HUES6 (cell line): Measurements from ENCODE around the gene CLSTN2.

Source experiments
- H3K27ac ChIP-seq: 2 replicates; pipeline ENCODE4 v1.7.0; 2013; ENCODE audit warnings: low read depth, mild to moderate bottlenecking, low read length, inconsistent platforms
- H3K27me3 ChIP-seq: 2 replicates; pipeline ENCODE4 v1.6.1; 2013; ENCODE audit warnings: low read length; ENCODE audit not compliant: control insufficient read depth, insufficient read depth
- H3K36me3 ChIP-seq: 2 replicates; pipeline ENCODE4 v1.6.1; 2013; ENCODE audit warnings: low read length; ENCODE audit not compliant: control insufficient read depth, insufficient read depth
- H3K4me1 ChIP-seq: 2 replicates; pipeline ENCODE4 v1.6.1; 2013; ENCODE audit warnings: low read length; ENCODE audit not compliant: control insufficient read depth, insufficient read depth
- H3K4me3 ChIP-seq: 2 replicates; pipeline ENCODE4 v1.5.1; 2013; ENCODE audit warnings: low read depth, low read length
- H3K9ac ChIP-seq: one replicate; pipeline ENCODE4 v1.6.1; 2013; ENCODE audit warnings: mild to moderate bottlenecking, low read length
- H3K9me3 ChIP-seq: 2 replicates; pipeline ENCODE4 v1.6.1; 2013; ENCODE audit warnings: low read depth, low read length; ENCODE audit not compliant: control insufficient read depth, insufficient read depth

CLSTN2 gene

DNA sequence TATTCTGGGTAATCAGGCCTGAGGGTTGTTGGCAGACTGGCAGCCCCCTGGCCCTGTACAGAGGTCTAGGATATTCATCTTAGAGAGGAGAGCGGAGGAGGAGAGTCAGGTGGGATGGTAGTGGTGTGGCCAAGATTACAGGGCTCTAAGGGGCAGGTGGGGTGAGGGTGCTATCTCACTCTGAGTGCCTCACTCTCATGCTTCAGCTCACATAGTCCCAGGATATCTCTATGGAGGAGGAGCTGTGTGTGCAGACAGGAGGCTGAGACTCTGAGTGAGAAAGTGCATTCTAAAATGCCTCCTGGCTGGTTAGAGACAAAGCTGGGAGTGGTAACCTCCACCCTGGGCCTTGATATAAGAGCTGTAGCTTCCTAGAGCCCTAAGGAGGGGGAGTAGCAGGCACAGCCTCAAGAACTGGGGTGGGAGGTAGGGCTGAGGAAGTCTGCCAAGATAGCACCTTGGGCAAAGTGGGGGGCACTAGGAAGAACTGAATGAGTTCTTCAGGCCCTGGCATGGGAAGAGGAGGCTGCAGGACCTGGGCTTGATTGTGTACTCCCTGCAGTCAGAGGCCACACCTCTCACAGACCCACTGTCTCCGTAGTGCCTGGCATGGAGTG, 39.9 kb downstream of the CLSTN2 start:
- Histone ChIP-seq H3K4me1 (no peaks in the 10 kb centered on the region), H3K9me3 (no peaks in the 10 kb centered on the region), H3K9ac (no peak overlapping the region), H3K27me3 (peaks cover 3% of the 10 kb centered on the region; the same call in 1 of the 2 replicates), H3K36me3 (no peaks in the 10 kb centered on the region), H3K27ac (no peak overlapping the region), H3K4me3 (no peak overlapping the region)

DNA sequence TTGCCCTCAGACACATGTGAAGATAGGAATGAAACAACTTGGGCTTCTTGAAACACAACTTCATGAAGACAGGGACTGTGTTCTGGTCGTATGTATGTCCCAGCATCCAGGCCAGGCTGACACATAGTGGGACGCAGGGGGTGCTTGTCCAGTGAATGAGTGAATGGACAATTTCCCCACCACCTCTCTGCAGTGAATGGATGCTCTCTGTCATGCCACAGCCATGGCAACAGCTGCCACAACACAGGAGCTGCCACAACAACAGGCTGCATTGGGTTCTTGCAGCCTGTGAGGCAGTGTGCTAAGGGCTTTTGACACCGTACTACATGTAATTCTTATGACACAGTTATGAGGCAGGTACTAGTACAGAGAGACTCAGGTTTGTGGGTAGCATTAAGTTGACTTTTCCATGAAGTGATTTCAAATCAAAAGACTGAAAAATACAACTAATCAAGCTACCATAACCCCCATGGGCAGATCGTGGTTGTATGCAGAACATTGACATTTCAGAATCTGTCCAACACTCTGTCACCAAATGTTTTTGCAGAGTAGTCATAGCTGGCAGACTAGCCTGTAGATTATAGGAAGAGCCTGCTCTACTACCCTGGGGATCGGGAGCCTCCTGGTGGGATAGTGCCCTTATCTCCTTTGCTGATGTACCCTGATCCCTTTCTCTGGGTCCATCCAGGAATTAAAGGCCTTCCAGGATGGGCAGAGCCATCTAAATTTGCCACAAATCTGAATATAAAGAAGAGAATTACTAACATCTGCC, 40.8 kb downstream of the CLSTN2 start:
- Histone ChIP-seq H3K36me3 (no peaks in the 10 kb centered on the region), H3K9ac (no peak overlapping the region), H3K4me3 (no peak overlapping the region), H3K27ac (no peak overlapping the region), H3K27me3 (peaks cover 3% of the 10 kb centered on the region; the same call in 1 of the 2 replicates), H3K4me1 (no peaks in the 10 kb centered on the region), H3K9me3 (no peaks in the 10 kb centered on the region)

DNA sequence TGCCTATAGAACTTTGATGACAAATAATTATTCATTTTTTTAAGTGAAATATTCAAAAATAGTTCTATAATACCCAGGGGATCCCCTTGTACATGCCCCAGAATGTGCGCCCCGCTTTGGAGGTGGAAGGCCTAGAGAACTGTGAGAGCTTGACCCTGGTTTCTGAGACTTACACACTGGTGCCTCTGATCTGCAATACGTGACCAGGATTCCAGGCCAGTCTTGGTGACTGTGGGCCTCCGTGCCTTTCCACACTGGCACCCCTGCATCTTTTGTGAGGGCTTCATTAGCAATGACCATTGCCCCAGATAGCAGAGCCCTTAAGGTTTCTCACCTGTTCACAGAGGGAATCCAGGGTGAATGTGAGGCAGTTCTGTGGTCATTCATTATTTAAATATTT, 44.0 kb downstream of the CLSTN2 start:
- no peaks in the 10 kb centered on the region for H3K9me3 ChIP-seq
- no peak overlapping the region for H3K4me3 ChIP-seq
- H3K27me3 ChIP-seq = peaks cover 5% of the 10 kb centered on the region; the same call in 1 of the 2 replicates
- no peak overlapping the region for H3K9ac ChIP-seq
- H3K36me3 ChIP-seq = no peaks in the 10 kb centered on the region
- H3K4me1 ChIP-seq = no peaks in the 10 kb centered on the region
- no peak overlapping the region for H3K27ac ChIP-seq

DNA sequence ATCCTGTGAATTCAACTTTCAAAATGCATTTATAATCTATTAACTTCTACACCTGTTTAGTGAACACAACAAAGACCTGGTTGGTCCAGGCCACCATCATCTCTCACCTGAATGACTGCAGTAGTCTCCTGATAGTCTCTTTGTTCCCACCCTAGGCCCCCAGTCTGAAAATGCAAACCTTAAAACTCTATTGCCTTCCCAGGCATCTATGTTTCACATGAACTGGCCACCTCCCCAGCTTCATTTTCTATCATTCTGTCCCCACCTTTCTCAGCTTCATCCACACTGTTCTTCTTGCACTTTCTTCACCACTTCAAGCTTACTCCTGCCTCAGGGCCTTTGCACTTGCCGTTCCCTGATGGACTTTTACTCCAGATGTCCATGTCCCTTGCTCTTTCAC, 45.0 kb downstream of the CLSTN2 start:
- Histone ChIP-seq H3K9me3 (no peaks in the 10 kb centered on the region), H3K4me1 (no peaks in the 10 kb centered on the region), H3K27me3 (peaks cover 14% of the 10 kb centered on the region; the same call in 1 of the 2 replicates), H3K4me3 (no peak overlapping the region), H3K27ac (no peak overlapping the region), H3K9ac (no peak overlapping the region), H3K36me3 (no peaks in the 10 kb centered on the region)

DNA sequence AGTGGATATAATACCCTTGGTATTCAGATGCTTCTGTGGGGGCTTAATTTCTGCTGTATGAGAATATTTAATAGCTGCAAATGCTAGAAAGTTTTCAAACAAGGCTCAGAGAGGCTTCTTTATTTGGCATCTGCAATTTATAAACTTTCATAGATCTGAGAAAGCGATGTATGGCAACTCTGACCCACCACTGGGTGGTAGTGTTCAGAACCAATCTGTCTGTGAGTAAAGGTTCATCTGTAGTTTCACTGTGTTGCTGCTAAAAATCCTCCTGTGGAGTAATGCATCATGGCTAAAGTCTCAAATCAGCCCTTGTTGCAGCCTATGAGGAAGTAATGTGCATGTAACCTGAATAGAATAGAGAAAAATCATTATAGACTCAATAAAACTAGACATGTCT, 47.4 kb downstream of the CLSTN2 start:
- Histone ChIP-seq H3K9me3 (no peaks in the 10 kb centered on the region), H3K27ac (no peak overlapping the region), H3K4me1 (no peaks in the 10 kb centered on the region), H3K27me3 (peaks cover 11% of the 10 kb centered on the region; the same call in 1 of the 2 replicates), H3K36me3 (no peaks in the 10 kb centered on the region), H3K9ac (no peak overlapping the region), H3K4me3 (no peak overlapping the region)

DNA sequence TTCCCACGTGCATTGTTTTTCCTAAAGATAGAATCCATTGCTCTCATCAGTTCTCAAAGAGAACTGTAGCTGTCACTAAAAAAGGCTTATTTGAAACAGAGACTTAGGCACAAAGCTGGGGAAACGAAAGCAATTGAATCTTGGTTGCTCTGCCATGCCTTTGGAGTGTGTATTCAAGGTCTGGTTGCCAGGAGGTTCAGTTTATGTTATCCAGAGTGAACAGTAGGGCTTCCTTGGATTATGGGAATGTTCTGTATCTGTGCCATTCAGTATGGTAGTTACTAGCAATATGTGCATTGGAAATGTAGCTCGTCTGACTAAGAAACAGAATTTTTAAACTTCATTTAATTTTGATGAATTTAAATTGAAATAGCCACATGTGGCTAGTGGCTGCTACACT, 50.6 kb downstream of the CLSTN2 start:
- Histone ChIP-seq H3K4me1 (no peaks in the 10 kb centered on the region), H3K36me3 (no peaks in the 10 kb centered on the region), H3K9me3 (no peaks in the 10 kb centered on the region), H3K27ac (no peak overlapping the region), H3K27me3 (peaks cover 11% of the 10 kb centered on the region; the same call in 1 of the 2 replicates), H3K9ac (no peak overlapping the region), H3K4me3 (no peak overlapping the region)

DNA sequence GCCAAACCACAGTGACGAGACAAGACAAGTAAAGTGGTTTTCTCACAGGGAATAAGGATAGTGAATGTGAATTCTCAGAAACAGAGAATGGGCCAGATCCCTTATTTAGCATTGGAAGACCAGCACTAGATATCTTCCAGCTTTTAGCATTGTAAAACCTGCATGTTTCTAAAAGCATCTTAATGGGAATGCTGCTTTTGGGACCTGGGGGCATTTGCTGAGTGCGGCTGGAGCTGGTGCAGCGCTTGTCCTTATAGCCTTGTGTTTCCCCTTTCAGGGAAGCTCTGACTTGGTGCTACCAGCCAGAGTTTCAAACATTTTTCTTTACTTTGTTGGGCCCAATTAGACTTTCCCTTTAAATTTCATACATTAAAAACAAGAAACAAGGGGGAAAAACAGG, 52.9 kb downstream of the CLSTN2 start:
- Histone ChIP-seq H3K9me3 (no peaks in the 10 kb centered on the region), H3K27me3 (peaks cover 11% of the 10 kb centered on the region; the same call in 1 of the 2 replicates), H3K27ac (no peak overlapping the region)

DNA sequence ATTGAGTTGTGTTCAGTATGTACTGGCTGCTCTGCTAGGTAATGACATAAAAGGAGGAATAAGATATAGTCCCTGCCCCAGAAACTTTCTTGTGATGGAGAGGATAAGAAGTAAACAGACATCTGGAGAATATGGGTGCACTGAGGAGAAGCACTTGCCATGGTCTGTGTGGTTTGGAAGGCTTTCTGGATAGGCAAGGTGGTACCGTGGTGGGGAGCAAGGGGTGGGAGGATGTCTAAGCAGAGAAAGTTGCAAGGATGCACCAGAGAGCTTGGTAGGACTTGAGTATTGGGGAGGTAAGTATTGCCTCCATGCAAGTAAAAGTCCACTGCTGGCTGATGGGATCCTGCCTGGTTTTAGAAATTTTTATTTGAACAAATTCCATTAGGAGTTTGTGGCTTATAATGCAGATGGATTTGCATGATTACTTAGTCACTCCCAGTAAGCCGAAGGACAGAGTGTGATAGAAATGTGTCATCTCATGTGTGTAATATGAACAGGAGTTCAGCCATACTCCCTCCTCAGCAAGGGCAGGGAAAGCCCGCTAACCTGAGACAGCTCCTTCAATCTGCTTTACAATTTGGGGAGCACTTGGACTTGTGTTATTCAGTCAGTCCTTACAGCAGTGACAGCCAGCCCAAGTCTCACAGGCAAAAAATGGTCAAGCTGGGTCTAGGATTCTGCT, 53.6 kb downstream of the CLSTN2 start:
- Histone ChIP-seq H3K9me3 (no peaks in the 10 kb centered on the region), H3K27ac (no peak overlapping the region), H3K27me3 (peaks cover 11% of the 10 kb centered on the region; the same call in 1 of the 2 replicates)

More for the DNA sequence above, 52.9 kb downstream of the CLSTN2 start:
- Histone ChIP-seq H3K4me1 (no peaks in the 10 kb centered on the region), H3K9ac (no peak overlapping the region), H3K36me3 (no peaks in the 10 kb centered on the region), H3K4me3 (no peak overlapping the region)

DNA sequence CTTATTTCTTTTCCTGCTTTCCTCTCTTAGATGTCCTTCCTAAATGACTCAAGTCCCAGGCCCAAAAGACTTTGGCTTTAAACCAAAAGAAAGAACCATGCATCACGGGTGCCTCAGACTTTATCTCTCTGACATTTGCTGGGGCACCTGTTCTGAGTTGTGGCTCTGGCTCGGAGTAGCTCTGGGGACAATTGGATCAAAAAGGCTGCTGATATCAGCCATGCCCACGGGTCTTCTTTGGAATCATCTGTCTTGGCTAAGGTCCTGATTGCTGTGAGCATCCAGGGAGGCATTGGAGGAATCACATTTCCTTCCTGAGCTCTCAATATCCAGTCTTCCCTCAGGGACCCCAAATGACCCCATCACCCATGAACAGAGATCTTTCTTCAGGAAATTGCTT, 59.9 kb downstream of the CLSTN2 start:
- Histone ChIP-seq H3K27ac (no peak overlapping the region), H3K27me3 (no peaks in the 10 kb centered on the region), H3K9me3 (no peaks in the 10 kb centered on the region), H3K9ac (no peak overlapping the region), H3K4me1 (no peaks in the 10 kb centered on the region), H3K36me3 (no peaks in the 10 kb centered on the region), H3K4me3 (no peak overlapping the region)

More for the DNA sequence above, 53.6 kb downstream of the CLSTN2 start:
- no peaks in the 10 kb centered on the region for H3K4me1 ChIP-seq
- no peak overlapping the region for H3K9ac ChIP-seq
- no peak overlapping the region for H3K4me3 ChIP-seq
- no peaks in the 10 kb centered on the region for H3K36me3 ChIP-seq

DNA sequence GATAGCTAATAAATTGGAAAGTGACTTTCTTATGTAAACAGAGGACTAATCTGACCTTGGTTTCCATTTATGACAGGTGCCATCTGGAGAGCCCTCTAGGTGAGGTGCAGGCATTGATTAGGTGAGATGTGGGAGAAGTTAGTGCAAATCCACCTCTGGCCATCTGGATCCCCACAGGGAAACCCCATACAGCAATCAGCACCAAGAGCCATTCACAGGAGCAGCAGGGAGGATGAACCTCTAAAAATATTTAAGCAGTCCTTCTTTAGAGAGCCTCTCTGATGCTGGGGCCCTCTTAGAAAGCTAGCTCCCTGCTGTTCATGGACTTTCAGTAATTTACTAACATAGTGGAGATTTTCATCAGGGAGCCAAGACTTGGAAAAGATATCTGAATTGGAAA, 69.3 kb downstream of the CLSTN2 start:
- H3K27ac ChIP-seq = no peak overlapping the region
- no peaks in the 10 kb centered on the region for H3K27me3 ChIP-seq
- no peaks in the 10 kb centered on the region for H3K36me3 ChIP-seq
- no peaks in the 10 kb centered on the region for H3K4me1 ChIP-seq
- no peak overlapping the region for H3K4me3 ChIP-seq
- no peak overlapping the region for H3K9ac ChIP-seq
- no peaks in the 10 kb centered on the region for H3K9me3 ChIP-seq

DNA sequence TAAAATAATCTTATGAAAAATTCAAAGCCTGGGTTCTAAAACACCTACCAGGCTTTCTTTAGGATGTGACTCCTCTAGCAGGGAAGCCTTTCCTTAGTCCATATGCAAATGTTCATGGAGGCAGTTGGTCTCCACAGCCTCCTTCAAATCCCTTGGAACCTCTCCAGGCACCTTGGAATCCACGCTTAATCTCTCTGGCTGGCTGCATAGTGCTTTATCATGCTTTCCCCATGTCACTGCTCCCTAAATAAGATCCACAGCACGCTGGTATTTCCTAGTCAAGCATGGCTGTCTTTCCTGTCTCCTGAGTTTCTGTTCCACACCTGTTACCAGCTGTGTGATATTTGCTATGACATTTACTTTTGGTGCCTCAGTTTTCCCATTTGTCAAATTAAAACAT, 71.3 kb downstream of the CLSTN2 start:
- no peaks in the 10 kb centered on the region for H3K36me3 ChIP-seq
- no peaks in the 10 kb centered on the region for H3K9me3 ChIP-seq
- H3K4me3 ChIP-seq = no peak overlapping the region
- H3K9ac ChIP-seq = no peak overlapping the region
- no peaks in the 10 kb centered on the region for H3K27me3 ChIP-seq
- H3K4me1 ChIP-seq = no peaks in the 10 kb centered on the region
- H3K27ac ChIP-seq = no peak overlapping the region
